HEK293 (cell line): Measurements from ENCODE around the gene GUCY1A2.

Experiments used
- CTCF ChIP-seq: fragments of 450-650 bp; formaldehyde crosslinking; IDR thresholded peaks from 2 replicates; pipeline ENCODE4 v1.5.1; 2016; ENCODE audit warnings: missing biosample characterization, missing genetic modification characterization
- ZNF398 ChIP-seq: fragments of 450-650 bp; formaldehyde crosslinking; IDR thresholded peaks from 2 replicates; pipeline ENCODE4 v1.5.1; 2017; ENCODE audit warnings: missing biosample characterization, missing genetic modification characterization

GRCh38 chr11:107014871-107015270, 3.4 kb downstream of the GUCY1A2 start:
- TF ChIP-seq CTCF (tag by site-specific recombination), result no peak
- no peak for TF ChIP-seq ZNF398 (tag by site-specific recombination)
